Testis (tissue), 2 donors: Measurements from ENCODE around the gene NOX3.

Source experiments
- POLR2A ChIP-seq: fragments of 450-650 bp; IDR thresholded peaks from one replicate; pipeline ENCODE4 v1.6.1; 2017; ENCODE audit warnings: antibody characterized with exemption, mild to moderate bottlenecking, moderate library complexity
- TF ChIP-seq, protein P1 (sequence below), 3 experiments: fragments of 450-650 bp in 2 of 3; fragments of 200-600 bp in 1 of 3; sonication (generic) in 1 of 3; IDR thresholded peaks; one replicate each; pipeline ENCODE4 v1.5.1; 2016 to 2019; ENCODE audit warnings: antibody characterized with exemption in 3 of 3, mild to moderate bottlenecking in 2 of 3, moderate library complexity in 1 of 3

DNA sequence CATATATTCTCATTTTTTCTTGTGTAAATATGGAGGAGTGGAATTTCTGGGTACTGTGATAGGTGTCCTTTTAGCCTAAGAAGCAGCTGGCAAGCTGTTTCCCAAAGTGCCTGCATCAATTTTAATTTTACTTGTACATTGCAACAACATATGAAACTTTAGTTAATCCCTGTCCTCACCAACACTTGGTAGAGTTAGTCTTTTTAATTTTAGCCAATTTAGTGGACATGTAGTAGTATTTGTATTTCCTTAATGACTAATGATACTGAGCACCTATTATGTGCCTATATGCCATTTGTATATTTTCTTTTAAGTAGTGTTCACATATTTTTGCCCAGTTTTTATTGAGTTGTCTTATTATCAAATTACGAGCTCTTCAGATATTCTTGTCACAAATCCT lies 46.8 kb upstream of the NOX3 start:
- TF ChIP-seq, protein P1, sequence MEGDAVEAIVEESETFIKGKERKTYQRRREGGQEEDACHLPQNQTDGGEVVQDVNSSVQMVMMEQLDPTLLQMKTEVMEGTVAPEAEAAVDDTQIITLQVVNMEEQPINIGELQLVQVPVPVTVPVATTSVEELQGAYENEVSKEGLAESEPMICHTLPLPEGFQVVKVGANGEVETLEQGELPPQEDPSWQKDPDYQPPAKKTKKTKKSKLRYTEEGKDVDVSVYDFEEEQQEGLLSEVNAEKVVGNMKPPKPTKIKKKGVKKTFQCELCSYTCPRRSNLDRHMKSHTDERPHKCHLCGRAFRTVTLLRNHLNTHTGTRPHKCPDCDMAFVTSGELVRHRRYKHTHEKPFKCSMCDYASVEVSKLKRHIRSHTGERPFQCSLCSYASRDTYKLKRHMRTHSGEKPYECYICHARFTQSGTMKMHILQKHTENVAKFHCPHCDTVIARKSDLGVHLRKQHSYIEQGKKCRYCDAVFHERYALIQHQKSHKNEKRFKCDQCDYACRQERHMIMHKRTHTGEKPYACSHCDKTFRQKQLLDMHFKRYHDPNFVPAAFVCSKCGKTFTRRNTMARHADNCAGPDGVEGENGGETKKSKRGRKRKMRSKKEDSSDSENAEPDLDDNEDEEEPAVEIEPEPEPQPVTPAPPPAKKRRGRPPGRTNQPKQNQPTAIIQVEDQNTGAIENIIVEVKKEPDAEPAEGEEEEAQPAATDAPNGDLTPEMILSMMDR (IDR thresholded peaks at IDR 0.05) = no peak
- no peak for TF ChIP-seq POLR2A
